ENCODE results near the gene FAM217A. TPM values are rescaled to one million over a fixed set of nuclear protein-coding genes. Genes with fewer than 3 reads are reported as not detected.
A peak's percentile ranks its signal among the peaks of the same experiment; 100 is the strongest.

Gene FAM217A
- total and polyA plus RNA-seq, 9 of the 15 experiments (the other 6 are each of a cell fraction or from before 2014, with no cell fraction given) = not detected

DNA sequence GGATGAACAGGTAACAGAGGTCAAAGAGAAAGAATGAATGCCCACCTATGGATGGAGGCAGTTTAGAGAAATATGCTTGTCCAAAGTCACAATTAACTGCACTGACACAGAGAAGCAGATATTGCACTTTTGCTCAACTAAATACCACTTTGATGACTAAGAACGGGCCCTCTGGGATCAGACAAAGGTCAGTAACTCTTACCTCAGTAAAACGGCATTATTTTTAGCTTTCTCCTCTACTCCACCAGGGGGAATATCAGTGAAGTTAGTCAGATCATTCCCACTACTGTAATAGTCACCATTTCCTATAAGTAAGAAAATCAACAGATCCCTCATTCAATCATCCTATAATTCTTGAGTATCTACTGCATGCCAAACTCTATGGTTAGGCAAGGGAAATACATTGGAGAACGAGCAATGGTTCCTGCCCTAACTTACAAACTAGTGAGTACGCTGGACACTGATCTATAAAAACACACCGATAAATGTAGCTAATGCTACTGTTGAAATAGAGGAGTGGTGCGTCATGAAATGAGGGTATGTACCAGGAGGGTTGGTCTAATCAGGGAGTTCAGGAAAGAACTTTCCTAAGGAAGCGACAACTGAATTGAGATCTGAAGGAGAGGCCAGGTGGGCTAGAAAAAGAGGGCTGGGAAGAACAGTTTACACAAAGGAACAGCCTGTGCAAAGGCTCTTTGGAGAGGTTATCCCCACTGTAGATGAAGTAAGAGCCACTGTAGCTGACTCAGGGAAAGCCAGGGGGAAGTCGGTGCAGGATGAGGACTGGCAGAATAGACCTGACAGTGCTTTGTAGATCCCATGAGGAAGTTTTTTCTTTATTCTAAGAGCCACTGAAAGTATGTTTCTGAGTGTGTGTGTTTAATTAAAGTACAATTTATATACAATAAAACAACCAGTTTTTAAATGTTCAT, 47.3 kb upstream of the FAM217A start (continued):
- TF ChIP-seq ELK1 (CRISPR knock-in tag; IDR thresholded peaks at IDR 0.05) = no peak
- no peak for TF ChIP-seq U2AF1 (optimal IDR thresholded peaks at IDR 0.05; ENCODE audit: low read depth, low read length)
- TF ChIP-seq KLF13 (tag; IDR thresholded peaks at IDR 0.05; ENCODE audit: borderline replicate concordance, low read depth) = no peak
- TF ChIP-seq ZNF316 (IDR thresholded peaks at IDR 0.05) = no peak
- TF ChIP-seq ASH1L (IDR thresholded peaks at IDR 0.05; ENCODE audit: borderline replicate concordance, low read depth, partially characterized antibody) = no peak
- TF ChIP-seq, protein P1, sequence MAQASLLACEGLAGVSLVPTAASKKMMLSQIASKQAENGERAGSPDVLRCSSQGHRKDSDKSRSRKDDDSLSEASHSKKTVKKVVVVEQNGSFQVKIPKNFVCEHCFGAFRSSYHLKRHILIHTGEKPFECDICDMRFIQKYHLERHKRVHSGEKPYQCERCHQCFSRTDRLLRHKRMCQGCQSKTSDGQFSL (CRISPR knock-in tag; IDR thresholded peaks at IDR 0.05) = no peak
- TF ChIP-seq, protein P1 (tag; IDR thresholded peaks at IDR 0.05) = no peak
- no peak for TF ChIP-seq NFRKB (IDR thresholded peaks at IDR 0.05; ENCODE audit: low read depth)
- TF ChIP-seq ARID1B (IDR thresholded peaks at IDR 0.05) = 0 out of 2 replicates have a peak, but pooled peaks have one; percentile 13
- no peak for TF ChIP-seq ZNF140 (CRISPR knock-in tag; IDR thresholded peaks at IDR 0.05)
- TF ChIP-seq FOSL1 (tag; conservative IDR thresholded peaks at IDR 0.05) = peak; percentile 69
- TF ChIP-seq CHCHD3 (CRISPR knock-in tag; IDR thresholded peaks at IDR 0.05) = no peak
- no peak for TF ChIP-seq EGR1 (conservative IDR thresholded peaks at IDR 0.05)
- TF ChIP-seq RNF2 (IDR thresholded peaks at IDR 0.05) = no peak
- TF ChIP-seq, protein P2, sequence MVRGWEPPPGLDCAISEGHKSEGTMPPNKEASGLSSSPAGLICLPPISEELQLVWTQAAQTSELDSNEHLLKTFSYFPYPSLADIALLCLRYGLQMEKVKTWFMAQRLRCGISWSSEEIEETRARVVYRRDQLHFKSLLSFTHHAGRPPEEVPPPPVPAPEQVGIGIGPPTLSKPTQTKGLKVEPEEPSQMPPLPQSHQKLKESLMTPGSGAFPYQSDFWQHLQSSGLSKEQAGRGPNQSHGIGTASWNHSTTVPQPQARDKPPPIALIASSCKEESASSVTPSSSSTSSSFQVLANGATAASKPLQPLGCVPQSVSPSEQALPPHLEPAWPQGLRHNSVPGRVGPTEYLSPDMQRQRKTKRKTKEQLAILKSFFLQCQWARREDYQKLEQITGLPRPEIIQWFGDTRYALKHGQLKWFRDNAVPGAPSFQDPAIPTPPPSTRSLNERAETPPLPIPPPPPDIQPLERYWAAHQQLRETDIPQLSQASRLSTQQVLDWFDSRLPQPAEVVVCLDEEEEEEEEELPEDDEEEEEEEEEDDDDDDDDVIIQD (CRISPR knock-in tag; IDR thresholded peaks at IDR 0.05) = no peak
- TF ChIP-seq MBD1 (CRISPR knock-in tag; IDR thresholded peaks at IDR 0.05) = peak; percentile 62; the same call in 1 of the 2 replicates
- TF ChIP-seq POLR2AphosphoS5 (IDR thresholded peaks at IDR 0.05; ENCODE audit: control insufficient read depth, insufficient read depth, low read depth, low read length) = 0 out of 2 replicates have a peak, but pooled peaks have one; percentile 25
- TF ChIP-seq ZNF431 (CRISPR knock-in tag; IDR thresholded peaks at IDR 0.05) = no peak
- no peak for TF ChIP-seq SAFB (IDR thresholded peaks at IDR 0.05; ENCODE audit: borderline replicate concordance, low read depth, low read length)
- TF ChIP-seq JUND (IDR thresholded peaks at IDR 0.05; ENCODE audit: borderline replicate concordance, low read depth, low read length) = peak; percentile 58
- TF ChIP-seq JUND (tag; IDR thresholded peaks at IDR 0.05; ENCODE audit: borderline replicate concordance, low read depth, low read length) = 0 out of 3 replicates have a peak, but pooled peaks have one; percentile 12
- no peak for TF ChIP-seq ERF (CRISPR knock-in tag; IDR thresholded peaks at IDR 0.05)
- TF ChIP-seq ILF3 (IDR thresholded peaks at IDR 0.05; ENCODE audit: borderline replicate concordance) = no peak
- no peak for TF ChIP-seq SREBF2 (CRISPR knock-in tag; IDR thresholded peaks at IDR 0.05)
